NCI-H510A (cell line): ENCODE data around the gene DLGAP4.

Experiments used
- DNase-seq: peaks from one replicate; lab custom pipeline; 2025; lab: John Stamatoyannopoulos, UW

DLGAP4 gene

GRCh38 chr20:36305602-36306551, at the start of gene DLGAP4:
Gene DLGAP4 (plus strand): TSS chr20:36306339. CDS start chr20:36431718, 125,379 bp downstream.
- DNase-seq, result no peak

DNA sequence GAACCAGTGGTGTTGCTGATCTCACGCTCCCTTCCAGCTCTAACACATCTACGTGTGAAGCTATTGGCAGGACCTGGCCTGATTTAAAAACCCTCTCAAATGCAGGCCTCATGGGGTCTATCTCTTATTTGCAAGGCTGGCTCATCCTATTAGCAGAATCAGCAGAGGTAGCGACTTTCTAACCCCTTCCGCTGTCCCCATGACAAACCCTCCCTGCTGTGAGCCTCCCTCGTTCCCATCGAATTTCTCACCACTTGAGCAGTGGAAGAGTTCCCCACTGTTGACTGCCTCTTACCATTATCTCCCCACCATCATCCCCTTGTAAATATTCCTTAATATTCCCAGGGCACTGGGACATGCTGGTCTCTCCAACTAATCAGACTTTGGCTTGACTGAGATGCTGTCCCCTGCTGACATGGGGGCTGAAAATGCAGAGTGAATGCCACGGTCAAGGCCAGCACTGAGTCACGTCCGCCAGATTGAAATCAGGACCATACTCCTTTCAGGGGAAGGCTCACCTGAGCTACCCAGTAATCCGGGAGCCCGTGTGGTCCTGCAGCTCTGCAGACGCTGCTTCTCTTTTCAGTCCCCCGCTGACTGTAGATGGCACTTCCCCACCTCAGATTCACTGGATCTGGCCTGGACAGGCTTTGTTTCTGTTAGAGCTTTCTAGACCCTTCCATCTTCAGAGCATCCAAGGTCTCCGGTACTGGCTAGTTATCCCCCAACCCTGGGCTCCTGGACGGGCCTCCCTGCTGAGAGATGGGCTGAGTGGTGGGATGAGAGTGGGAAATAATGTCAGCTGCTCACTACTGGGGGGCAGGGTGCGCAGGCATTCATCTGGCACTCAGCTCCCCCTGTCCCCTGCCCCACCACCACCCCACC, 46.7 kb upstream of the DLGAP4 start:
- DNase-seq, result no peak

GRCh38 chr20:36260316-36260715, 45.8 kb upstream of the DLGAP4 start:
- no peak for DNase-seq

- DNase-seq, result no peak
These were observed 44.6 kb upstream of the DLGAP4 start for GRCh38 chr20:36261389-36262105.

GRCh38 chr20:36262440-36262839, 43.7 kb upstream of the DLGAP4 start:
- DNase-seq, result no peak

DNA sequence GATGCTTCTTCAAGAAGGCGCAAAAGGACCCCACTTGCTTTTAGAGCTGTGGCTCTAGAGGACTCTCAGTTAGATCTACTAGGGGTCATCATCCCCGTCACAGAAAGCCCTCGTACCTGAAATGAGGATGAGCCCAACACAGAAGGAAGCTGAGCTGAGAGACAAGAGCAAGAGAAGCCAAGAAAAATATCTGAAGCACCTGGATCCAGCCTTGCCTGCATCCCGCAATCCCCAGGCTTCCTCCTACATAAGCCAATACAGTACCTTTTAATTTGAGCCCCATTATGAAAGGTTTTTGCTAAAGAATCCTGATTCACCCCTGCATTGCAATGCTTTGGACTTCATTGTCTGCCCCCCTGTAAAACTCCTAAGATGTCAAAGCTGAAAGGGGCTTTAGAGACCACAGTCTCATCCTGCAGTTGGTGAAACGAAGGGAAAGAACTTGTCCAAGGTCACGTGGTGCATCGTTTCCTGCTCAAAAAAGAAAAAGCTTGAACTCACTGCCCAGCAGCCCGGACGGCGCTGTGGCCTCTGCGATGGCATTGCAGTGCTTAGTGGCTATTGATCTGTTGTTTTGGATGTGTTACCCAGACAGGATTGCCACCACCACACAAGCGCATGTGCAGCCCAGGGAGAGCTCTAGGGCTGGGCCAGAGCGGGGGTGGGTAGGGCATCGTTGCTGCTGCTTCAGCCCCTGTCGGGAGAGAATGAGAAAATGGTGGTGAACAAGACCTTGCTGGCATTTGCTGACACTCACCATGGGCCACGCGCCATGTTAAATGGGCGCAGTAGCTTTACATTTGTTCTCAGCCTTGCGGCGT, 41.5 kb upstream of the DLGAP4 start:
- no peak for DNase-seq

GRCh38 chr20:36266189-36266588, 40.0 kb upstream of the DLGAP4 start:
- no peak for DNase-seq

DNA sequence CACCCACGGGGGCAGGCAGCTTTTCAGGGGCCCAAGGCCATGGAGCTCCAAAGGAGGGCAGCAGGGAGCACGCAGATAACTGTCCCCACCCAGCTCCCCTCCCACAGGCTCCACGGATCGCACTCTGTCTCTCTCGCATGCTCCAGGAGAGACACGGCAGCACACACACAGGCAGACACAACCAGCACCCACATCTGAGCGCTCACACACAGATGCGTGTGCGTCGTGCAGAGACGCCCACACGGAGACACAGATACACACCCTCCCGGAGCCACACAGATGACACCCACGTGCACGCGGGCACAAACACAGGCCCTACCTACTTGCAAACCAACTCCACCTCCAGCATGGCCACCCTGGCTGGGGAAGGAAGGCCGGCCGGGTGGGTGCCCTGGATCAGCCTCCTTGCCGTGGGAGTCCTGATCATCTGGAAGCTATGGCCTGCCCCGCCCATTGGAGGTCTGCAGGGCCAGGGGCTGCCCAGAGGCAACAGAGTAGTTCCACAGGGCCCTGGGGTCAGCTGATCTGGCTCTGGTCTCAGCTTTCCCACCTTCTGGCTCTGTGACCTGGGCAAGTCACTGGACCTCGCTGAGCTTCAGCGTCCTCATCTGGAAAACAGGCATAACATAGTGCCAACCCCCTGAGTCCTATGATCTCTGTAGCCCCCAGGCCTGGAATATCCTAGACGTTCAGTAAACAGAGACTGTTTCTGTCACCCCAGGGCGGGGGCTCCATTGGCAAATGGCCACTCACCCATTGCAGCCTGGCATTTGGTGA, 38.3 kb upstream of the DLGAP4 start:
- no peak for DNase-seq

- DNase-seq, result no peak
These were observed 37.4 kb upstream of the DLGAP4 start for GRCh38 chr20:36268440-36269342.

- DNase-seq, result no peak
These were observed 36.6 kb upstream of the DLGAP4 start for GRCh38 chr20:36269507-36269906.

DNA sequence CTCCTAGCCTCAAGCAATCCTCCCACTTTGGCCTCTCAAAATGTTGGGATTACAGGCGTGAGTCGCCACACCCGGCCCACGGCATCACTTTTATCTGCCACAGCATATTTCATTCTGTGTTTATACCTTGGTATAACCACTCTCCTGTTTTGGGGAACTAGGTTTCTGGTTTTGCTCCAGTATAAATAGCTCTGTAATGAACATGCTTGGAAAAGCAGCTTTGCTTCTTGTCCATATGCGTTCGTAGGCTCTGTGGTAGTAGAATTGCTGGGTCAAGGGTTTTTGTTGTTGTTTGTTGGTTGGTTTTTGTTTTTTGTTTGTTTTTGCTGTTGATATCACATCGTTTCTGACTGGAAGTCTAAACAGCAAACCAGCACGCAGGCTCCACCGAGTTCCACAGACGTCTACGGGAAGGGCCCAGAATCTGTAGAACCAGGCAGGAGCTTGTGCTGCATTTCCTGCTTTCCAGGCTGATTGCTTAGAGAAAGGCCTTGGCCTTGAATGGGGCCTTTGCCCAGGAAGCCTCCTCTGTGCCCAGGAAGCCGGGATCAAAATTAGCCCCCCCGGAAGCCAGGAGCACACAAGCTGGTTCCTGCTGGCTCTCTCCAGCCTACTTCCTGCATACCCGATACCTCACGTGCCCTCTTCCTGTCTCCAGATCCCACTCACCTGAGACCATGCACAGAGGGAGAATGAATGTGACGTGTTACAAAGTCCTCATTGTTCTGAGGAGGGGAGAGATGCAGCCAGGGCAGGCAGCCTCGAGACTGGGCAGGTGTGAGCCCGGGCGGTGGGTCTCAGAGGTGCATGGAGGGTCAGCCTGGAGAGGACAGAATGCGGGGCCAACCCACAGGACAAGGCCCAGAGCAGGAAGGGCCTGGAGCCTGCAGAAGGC, 35.1 kb upstream of the DLGAP4 start:
- no peak for DNase-seq

DNA sequence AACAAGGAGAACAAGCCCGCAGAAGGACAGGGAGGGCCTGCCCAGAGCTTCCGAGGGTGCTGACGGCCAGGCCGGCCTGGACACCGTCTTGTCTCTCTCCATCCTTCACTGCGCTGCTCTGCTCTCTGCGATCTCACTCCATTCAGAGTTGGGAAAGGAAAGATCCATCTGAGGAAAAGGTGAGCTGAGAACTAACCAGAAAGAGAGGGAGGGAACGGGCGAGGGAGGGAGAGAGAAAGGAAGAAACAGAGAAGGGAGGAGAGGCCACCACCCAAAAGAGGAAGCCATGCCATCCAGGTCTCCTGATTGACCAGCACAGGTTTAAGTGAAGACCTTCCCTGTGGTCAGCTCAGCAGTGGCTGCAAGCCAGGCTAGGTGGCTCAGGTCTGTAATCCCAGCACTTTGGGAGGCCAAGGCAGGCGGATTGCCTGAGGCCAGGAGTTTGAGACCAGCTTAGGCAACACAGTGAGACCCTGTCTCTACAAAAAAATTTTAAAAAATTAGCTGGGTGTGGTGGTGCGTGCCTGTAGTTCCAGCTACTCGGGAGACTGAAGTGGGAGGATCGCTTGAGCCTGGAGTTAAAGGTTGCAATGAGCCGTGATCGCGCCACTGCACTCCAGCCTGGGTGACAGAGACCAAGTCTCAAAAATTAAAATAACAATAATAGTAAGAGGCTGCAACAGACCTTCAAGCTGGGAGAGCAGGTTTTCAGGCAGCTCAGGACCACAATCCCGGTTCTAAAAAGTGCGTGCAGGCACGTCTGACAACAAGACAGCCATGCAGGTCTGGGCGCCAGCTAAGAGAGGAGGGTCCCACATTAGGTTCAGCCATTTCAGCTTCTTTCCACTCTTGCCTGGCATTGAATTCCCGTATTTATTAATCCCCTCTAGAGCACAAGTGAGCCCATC, 34.2 kb upstream of the DLGAP4 start:
- no peak for DNase-seq

GRCh38 chr20:36272547-36273220, 33.5 kb upstream of the DLGAP4 start:
- DNase-seq, result no peak

DNA sequence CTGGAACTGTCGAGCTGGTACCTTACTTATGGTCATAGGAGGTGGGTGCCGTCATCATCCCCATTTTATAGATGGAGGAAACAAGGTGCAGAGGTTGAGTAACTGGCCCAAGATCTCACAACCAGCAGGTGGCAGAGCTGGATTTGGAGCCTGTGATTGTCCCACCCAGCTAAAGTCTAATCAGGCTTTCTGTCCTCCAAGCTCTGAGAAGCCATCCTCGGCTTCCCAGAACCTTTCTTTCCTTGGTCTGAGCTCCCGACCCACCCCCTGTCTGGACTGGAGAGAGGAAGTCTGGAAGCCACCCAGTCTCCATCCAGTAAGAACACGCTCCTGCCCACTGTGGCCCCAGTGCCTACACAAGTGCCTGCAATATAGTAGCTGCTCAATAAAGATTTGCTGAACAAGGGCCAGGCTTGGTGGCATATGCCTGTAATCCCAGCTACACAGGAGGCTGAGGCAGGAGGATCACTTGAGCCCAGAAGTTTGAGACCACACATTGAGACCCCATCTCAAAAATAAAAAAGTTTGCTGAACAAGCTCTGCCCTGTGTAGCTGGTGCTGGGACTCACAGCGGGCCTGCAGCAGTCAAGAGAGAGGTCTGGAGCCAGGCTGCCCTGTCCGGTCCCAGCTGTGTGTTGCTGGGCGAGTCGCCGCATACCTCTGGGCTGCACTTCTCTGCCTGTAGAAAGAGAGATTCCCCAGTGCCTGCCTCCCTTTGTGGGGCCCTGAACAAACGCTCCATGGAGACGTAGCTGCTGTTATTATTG, 32.5 kb upstream of the DLGAP4 start:
- DNase-seq, result no peak

DNA sequence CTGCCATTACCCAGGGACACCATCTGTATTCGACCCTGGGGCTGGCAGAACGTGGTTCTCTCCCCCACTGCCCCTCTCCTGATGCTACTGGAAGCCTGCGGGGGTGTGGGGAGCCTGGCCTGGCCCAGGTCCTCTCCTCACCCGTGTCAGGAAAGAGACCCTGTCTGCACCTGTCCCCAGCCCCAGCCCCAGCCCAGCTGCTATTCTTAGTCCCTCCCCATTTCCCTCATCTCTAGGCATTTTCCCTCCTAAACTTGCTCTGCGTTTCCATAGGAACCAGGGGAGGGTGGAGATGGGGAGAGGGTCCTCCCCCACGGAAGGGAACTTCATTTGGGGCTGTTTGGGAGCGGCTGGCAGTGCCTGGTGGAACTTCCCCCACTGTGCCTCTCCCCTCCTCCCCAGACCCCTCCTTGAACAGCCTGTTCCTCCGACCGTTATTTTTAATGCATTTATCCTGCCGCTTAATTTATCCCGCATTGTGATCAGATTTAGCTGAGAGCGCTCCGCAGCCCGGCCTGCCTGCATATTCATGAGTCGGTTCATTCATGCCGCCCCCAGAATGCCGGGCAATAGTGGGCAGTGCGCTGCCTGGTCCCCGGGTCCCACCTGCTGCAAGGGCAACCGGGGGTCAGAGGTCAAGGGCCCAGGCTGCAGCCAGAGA, 31.8 kb upstream of the DLGAP4 start:
- no peak for DNase-seq
